Measurements from ENCODE around the gene PLAAT1.

Gene PLAAT1

DNA sequence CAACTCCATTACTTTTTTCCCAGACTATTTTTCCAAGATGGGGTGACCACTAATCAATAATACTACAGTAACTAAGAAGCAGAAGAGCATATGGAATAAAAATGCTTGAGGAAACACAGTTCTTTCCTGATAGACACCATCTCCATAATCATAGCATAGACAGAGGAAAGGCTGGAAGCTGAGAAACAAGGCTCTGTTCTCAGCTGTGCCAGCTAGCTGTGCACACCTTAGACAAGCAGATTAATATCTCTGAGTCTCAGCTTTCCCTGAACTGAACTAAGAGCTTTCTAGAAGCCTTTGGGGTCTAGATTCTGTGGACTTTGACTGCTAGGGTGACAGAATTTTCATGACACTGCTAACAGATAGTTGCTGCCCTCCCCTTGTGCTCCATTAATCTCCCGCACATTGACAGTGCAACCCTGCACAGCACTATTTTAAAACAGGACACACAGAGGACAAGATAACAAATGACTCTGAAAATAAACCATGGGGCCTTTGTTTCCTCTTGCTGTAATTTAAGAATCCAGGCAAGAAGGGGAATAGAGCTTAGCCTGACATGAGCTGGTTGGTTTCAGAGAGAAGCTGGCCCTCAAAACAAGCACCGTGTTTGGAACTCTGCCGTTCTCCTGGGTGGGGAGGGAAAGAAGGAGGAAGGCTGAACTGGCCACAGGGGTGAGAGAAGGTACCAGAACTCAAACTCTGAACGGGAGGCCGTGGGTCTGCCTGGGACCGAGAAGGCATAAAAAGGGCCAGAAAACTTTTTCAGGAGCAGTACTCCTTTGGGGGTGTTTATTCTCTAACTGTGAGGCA lies 70.1 kb downstream of the PLAAT1 start:
- DNase-seq (ENCODE audit: low read depth), result no peak
- H3K4me3 ChIP-seq (ENCODE audit: low read depth, low read length), result no peak overlapping the region
- TF ChIP-seq, protein P1, sequence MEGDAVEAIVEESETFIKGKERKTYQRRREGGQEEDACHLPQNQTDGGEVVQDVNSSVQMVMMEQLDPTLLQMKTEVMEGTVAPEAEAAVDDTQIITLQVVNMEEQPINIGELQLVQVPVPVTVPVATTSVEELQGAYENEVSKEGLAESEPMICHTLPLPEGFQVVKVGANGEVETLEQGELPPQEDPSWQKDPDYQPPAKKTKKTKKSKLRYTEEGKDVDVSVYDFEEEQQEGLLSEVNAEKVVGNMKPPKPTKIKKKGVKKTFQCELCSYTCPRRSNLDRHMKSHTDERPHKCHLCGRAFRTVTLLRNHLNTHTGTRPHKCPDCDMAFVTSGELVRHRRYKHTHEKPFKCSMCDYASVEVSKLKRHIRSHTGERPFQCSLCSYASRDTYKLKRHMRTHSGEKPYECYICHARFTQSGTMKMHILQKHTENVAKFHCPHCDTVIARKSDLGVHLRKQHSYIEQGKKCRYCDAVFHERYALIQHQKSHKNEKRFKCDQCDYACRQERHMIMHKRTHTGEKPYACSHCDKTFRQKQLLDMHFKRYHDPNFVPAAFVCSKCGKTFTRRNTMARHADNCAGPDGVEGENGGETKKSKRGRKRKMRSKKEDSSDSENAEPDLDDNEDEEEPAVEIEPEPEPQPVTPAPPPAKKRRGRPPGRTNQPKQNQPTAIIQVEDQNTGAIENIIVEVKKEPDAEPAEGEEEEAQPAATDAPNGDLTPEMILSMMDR (conservative IDR thresholded peaks at IDR 0.05; ENCODE audit: low read depth, low read length), result no peak

DNA sequence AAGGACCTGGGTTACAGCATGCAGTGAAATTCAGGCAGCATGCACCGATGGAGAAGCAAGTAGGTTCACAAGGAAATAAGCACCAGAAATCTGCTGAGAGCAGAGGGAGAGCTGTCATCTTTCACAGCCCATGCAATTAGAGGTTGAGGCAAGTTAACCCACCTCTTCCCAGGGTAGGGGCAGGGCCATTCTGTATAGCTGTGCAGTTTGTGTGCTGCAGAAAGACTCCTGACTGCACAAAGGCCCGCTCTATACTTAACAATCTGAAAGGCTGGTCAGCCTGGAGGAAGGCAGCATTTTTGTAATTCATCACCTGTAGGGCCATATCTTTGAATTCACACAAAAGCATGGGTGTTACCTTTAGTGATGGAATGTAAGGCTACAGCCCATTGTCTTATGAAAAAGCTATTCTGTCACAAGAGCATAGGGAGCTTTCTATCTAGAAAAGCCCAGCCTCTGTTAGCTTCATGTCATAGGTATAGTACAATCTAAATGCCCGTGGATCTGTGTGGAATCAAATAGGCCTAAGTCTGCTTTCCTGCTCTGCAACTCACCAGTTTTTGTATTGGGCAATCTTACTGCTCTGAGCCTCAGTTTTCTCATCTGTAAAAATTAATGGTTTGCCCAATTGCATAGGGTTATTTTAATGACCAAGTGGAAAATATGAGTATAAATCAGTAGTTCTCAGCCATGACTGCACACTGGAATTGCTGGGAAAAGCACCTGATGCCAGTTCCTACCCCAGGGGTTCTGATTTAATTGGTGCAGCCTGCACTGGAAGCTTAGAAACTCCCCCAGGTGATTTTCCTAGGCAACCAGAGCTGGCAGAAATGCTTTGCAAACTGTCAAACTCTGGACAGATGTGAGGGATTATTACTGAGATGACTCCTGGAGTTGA lies 72.3 kb downstream of the PLAAT1 start:
- H3K4me3 ChIP-seq (ENCODE audit: low read depth, low read length), result no peak overlapping the region
- TF ChIP-seq, protein P1 (conservative IDR thresholded peaks at IDR 0.05; ENCODE audit: low read depth, low read length), result no peak
- no peak for DNase-seq (ENCODE audit: low read depth)

DNA sequence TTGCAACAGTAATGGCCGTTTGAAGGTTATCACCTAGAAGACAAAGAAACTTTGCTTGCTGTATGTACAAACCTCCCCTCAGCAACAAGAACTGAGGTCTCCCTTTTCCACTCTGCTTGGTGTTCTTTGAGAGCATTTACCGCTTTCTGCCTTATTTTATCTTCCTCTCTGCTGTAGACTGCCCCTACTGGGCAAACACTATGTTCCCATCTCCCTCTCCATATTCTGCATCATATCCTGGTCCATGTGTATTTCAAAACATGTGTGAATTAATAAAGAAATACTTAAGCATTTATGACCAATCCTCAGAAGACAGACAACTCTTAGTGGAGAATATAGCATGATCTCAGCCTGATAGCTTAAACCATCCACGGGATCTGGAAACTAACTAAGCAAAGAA lies 73.1 kb downstream of the PLAAT1 start:
- no peak for DNase-seq (ENCODE audit: low read depth)
- TF ChIP-seq, protein P1 (conservative IDR thresholded peaks at IDR 0.05; ENCODE audit: low read depth, low read length), result no peak
- H3K4me3 ChIP-seq (ENCODE audit: low read depth, low read length), result no peak overlapping the region

DNA sequence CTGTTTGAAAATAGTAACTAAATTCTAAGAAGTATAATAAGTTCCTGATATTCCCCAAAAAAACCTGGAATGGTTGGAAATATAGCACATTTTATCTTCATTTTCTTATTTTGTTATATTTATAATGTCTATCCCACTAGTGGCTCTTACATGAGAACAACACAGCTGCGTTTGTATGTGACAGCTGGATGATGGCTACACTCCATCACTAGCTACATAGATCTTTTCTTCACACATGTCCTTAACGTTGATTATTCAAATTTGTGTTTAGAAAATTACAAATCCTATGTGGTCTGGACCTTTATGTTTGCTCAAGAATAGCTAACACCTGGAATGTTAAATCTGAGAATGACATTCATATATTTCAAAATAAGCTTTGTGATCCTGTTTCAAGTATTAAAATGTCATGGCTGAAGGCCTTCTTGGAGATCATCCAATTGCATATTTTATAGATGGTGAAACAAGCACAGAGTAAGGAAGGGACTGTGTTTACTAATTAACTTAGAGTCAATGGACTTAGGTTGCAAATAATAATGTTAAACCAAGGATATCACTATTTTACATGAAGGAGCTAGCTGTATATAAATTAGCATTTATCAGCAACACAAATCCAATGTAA lies 76.8 kb downstream of the PLAAT1 start:
- DNase-seq (ENCODE audit: low read depth), result no peak
- TF ChIP-seq, protein P1 (conservative IDR thresholded peaks at IDR 0.05; ENCODE audit: low read depth, low read length), result no peak
- H3K4me3 ChIP-seq (ENCODE audit: low read depth, low read length), result no peak overlapping the region
